ENCODE results near the gene UPP2.

- TF ChIP-seq, protein P1, sequence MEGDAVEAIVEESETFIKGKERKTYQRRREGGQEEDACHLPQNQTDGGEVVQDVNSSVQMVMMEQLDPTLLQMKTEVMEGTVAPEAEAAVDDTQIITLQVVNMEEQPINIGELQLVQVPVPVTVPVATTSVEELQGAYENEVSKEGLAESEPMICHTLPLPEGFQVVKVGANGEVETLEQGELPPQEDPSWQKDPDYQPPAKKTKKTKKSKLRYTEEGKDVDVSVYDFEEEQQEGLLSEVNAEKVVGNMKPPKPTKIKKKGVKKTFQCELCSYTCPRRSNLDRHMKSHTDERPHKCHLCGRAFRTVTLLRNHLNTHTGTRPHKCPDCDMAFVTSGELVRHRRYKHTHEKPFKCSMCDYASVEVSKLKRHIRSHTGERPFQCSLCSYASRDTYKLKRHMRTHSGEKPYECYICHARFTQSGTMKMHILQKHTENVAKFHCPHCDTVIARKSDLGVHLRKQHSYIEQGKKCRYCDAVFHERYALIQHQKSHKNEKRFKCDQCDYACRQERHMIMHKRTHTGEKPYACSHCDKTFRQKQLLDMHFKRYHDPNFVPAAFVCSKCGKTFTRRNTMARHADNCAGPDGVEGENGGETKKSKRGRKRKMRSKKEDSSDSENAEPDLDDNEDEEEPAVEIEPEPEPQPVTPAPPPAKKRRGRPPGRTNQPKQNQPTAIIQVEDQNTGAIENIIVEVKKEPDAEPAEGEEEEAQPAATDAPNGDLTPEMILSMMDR (IDR thresholded peaks at IDR 0.05): no peak
- TF ChIP-seq POLR2A (IDR thresholded peaks at IDR 0.05) (no peak), EP300 (IDR thresholded peaks at IDR 0.05) (no peak), POLR2AphosphoS5 (IDR thresholded peaks at IDR 0.05) (no peak)
Measured at GRCh38 chr2:158130832-158131473, 29.3 kb downstream of the UPP2 start.
